ENCODE measurements around the gene AFDN. TPM values are rescaled to one million over a fixed set of nuclear protein-coding genes. Genes with fewer than 3 reads are reported as not detected.

AFDN gene
- total and polyA plus RNA-seq, 9 donors = 24.4 to 266 (median 86.6) TPM

DNA sequence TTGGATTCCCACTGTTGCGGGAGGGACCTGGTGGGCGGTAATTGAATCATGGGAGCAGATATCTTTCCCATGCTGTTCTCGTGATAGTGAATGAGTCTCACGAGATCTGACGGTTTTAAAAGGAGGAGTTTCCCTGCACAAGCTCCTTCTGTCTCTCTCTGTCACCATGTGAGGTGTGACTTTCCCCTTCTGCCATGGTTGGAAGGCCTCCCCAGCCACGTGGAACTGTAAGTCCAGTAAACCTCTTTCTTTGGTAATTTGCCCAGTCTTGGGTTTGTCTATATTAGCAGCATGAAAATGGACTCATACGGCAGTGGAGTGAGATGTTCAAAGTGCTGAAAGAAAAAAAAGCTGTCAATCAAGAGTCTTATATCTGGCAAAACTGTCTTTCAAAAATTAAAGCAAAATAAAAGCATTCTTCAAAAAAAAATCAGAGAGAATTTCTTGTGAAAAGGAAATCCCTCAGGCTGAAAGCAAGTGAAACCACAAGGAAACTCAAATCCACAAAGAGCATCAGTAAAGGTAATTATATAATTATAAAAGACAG, 155.3 kb downstream of the AFDN start:
- Histone ChIP-seq H3K27me3 (no peaks in the 10 kb centered on the region), H3K4me1 (ENCODE audit: insufficient read depth) (no peaks in the 10 kb centered on the region), H3K9me3 (no peaks in the 10 kb centered on the region), H3K27ac (no peak overlapping the region), H3K4me3 (no peak overlapping the region), H3K36me3 (no peaks in the 10 kb centered on the region)
- WGBS, 3 donors = 74 to 84% (median 78%) methylated on average over 7 of the region's 7 CpGs
- intact Hi-C loops (cut with DNase I) = no loop called here
- no peak for DNase-seq
- TF ChIP-seq, protein P1, sequence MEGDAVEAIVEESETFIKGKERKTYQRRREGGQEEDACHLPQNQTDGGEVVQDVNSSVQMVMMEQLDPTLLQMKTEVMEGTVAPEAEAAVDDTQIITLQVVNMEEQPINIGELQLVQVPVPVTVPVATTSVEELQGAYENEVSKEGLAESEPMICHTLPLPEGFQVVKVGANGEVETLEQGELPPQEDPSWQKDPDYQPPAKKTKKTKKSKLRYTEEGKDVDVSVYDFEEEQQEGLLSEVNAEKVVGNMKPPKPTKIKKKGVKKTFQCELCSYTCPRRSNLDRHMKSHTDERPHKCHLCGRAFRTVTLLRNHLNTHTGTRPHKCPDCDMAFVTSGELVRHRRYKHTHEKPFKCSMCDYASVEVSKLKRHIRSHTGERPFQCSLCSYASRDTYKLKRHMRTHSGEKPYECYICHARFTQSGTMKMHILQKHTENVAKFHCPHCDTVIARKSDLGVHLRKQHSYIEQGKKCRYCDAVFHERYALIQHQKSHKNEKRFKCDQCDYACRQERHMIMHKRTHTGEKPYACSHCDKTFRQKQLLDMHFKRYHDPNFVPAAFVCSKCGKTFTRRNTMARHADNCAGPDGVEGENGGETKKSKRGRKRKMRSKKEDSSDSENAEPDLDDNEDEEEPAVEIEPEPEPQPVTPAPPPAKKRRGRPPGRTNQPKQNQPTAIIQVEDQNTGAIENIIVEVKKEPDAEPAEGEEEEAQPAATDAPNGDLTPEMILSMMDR (IDR thresholded peaks at IDR 0.05) = no peak
- TF ChIP-seq EP300 (IDR thresholded peaks at IDR 0.05) (no peak), POLR2A (IDR thresholded peaks at IDR 0.05) (no peak)

DNA sequence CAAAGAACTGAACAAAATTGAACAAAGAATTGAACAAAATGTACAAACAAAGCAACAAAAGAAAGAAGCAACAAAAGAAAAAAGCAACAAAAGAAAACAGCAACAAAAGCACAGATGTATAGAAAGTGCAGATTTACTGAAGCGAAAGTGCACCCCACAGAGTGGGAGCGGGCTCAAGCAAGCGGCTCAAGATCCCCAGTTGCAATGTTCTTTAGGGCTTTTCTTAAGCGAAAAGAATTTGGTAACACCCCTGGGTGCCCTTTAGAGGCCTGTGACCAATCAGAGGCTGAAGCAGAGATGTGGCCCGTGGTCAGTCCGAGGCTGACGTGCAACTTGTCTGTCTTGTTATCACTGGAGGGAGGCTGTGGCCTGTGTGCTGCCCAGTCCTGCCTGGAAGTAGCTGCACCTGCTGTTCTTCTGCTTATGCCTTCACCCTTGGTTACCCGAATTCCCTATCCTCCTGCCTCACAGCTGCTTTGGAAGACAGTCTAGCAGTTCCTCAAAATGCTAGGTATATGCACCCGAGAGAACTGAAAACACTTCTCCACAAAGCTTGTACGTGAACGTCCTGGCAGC, 157.5 kb downstream of the AFDN start:
- 91 to 93% (median 92%) methylated on average over 11 of the region's 11 CpGs for WGBS, 3 donors

DNA sequence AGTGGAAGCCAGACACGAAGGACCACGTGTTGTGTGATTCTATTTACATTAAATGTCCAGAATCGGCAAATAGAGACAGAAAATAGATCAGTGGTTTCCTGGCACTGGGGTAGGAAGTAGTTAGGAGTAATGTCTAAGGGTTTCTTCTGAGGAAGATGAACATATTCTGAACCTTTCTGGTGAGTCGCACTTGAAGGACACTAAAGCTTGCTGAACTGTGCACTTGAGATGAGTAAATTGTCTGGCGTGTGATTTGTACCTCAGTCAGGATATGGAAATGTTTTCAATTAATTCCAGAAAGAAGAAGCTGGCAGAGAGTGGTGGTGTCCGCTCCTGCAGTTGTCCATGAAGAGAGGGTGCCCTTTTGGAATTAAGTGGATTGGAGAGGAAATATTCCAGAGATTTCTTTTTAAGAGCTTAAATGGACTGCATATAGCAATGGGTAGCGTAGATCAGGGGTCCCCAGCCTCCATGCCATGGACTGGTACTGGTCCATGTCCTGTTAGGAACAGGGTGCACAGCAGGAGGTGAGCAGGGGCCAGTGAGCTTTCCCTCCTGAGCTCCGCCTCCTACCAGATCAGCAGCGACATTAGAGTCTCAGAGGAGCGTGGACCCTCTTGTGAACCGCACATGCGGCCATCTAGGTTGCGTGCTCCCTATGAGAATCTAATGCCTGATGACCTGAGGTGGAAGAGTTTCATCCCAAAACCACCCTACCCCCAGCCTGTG, 158.3 kb downstream of the AFDN start:
- Histone ChIP-seq H3K27me3 (no peaks in the 10 kb centered on the region), H3K36me3 (no peaks in the 10 kb centered on the region), H3K4me3 (no peak overlapping the region), H3K9me3 (no peaks in the 10 kb centered on the region), H3K27ac (no peak overlapping the region), H3K4me1 (ENCODE audit: insufficient read depth) (no peaks in the 10 kb centered on the region)
- TF ChIP-seq EP300 (IDR thresholded peaks at IDR 0.05) (no peak), POLR2A (IDR thresholded peaks at IDR 0.05) (no peak)
- TF ChIP-seq, protein P1 (IDR thresholded peaks at IDR 0.05) = no peak
- DNase-seq = no peak
- 88 to 96% (median 95%) methylated on average over 13 of the region's 13 CpGs for WGBS, 3 donors
- intact Hi-C loops (cut with DNase I) = no loop called here

More for the DNA sequence above, 157.5 kb downstream of the AFDN start:
- Histone ChIP-seq H3K9me3 (no peaks in the 10 kb centered on the region), H3K4me1 (ENCODE audit: insufficient read depth) (no peaks in the 10 kb centered on the region), H3K4me3 (no peak overlapping the region), H3K27ac (no peak overlapping the region), H3K36me3 (no peaks in the 10 kb centered on the region), H3K27me3 (no peaks in the 10 kb centered on the region)
- TF ChIP-seq, protein P1 (IDR thresholded peaks at IDR 0.05) = no peak
- TF ChIP-seq POLR2A (IDR thresholded peaks at IDR 0.05) = no peak
- TF ChIP-seq EP300 (IDR thresholded peaks at IDR 0.05) = no peak
- intact Hi-C loops (cut with DNase I) = no loop called here
- no peak for DNase-seq

DNA sequence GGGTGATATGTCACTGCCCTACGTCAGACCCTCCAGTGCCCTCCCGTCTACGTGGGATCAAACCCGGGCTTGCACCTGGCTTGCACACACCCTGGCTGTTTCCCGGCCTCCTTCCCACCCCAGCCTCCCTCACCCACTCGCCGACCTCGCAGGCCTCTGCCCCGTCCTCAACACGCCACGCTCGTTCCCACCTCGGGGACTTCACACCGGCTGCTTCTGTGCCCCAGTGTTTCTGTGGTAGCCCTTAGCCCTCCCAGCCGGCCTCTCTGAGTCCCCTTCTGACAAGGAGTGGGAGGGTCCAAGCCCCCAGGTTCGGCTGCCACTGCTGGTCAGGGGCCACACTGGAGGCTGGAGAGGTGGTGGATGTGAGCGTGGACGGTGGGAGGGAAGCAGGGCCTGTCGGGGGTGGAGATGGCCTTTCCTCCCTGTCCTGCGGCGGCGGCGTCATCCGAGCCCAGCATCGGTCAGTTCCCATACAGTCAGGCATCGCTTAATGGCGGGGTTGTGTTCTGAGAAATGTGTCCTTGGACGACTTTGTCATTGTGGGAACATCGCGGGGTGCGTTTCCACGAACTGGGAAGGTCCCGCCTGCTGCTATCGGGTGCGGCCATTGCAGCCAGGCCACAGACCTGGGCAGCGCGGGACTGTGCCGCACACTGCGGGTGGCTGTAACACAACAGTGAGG, 159.3 kb downstream of the AFDN start:
- no peak overlapping the region for H3K4me3 ChIP-seq
- no peaks in the 10 kb centered on the region for H3K36me3 ChIP-seq
- intact Hi-C loops (cut with DNase I) = no loop called here
- WGBS, 3 donors = 94 to 96% (median 95%) methylated on average over 39 of the region's 39 CpGs
- TF ChIP-seq POLR2A (IDR thresholded peaks at IDR 0.05) (no peak), EP300 (IDR thresholded peaks at IDR 0.05) (no peak)
- TF ChIP-seq, protein P1 (IDR thresholded peaks at IDR 0.05) = no peak
- H3K27ac ChIP-seq = no peak overlapping the region
- no peaks in the 10 kb centered on the region for H3K27me3 ChIP-seq
- no peak for DNase-seq
- no peaks in the 10 kb centered on the region for H3K4me1 ChIP-seq (ENCODE audit: insufficient read depth)
- H3K9me3 ChIP-seq = no peaks in the 10 kb centered on the region
